K562 (cell line): Measurements from ENCODE around the gene EEF1B2. TPM values are rescaled to one million over a fixed set of nuclear protein-coding genes. Genes with fewer than 3 reads are reported as not detected.

ENCODE experiments used
- ETS2 ChIP-seq: IDR thresholded peaks from 2 replicates; pipeline ENCODE4 v1.6.1; 2016; ENCODE audit warnings: borderline replicate concordance, missing genetic modification characterization, mild to moderate bottlenecking, moderate library complexity, missing compliant biosample characterization; ENCODE audit not compliant: poor library complexity, severe bottlenecking
- KDM5B ChIP-seq: fragments of 200-600 bp; sonication (generic); IDR thresholded peaks from 2 replicates; pipeline ENCODE4 v1.6.1; 2012; ENCODE audit warnings: low read depth, mild to moderate bottlenecking, moderate library complexity, low read length, control low read depth, inconsistent platforms; ENCODE audit not compliant: insufficient replicate concordance
- SIRT6 ChIP-seq: IDR thresholded peaks from one replicate; pipeline ENCODE4 v1.6.1; 2012; ENCODE audit warnings: low read depth, mild to moderate bottlenecking, control low read depth, inconsistent platforms, low read length, moderate library complexity
- ZC3H11A ChIP-seq: IDR thresholded peaks from 2 replicates; pipeline ENCODE4 v1.6.1; 2012; ENCODE audit warnings: low read depth, low read length, improper control_type of control experiment
- ZNF165 ChIP-seq: fragments of 250-450 bp; sonication (Bioruptor Pico); IDR thresholded peaks from 2 replicates; pipeline ENCODE4 v1.4.0; 2020; ENCODE audit warnings: borderline replicate concordance
- ZNF274 ChIP-seq: IDR thresholded peaks from 2 replicates; pipeline ENCODE4 v1.6.1; 2011; ENCODE audit warnings: low read depth, mild to moderate bottlenecking, low read length, moderate library complexity, borderline replicate concordance
- polyA plus RNA-seq, 8 experiments: library from polyadenylated mRNA; depleted of rRNA in 4 of 8; stranded (reverse) in 5 of 8; unstranded in 3 of 8; fragments of >200 nt; fragmentation: Nextera tagmentation in 2 of 8; fragmentation: Illumina TruSeq in 1 of 8; extraction: Ambion mirVana in 2 of 8; extraction: Trizol in 1 of 8; gene quantifications; 2 replicates each; pipeline versions ENCODE4 v1.2.1 to v1.2.3, GENCODE V29; 2011 to 2014; ENCODE audit warnings: inconsistent platforms in 1 of 8, missing spikeins in 1 of 8
- total RNA-seq, 7 experiments: library from RNA; depleted of rRNA in 6 of 7; stranded (reverse); fragments of >200 nt in 6 of 7; fragmentation: Illumina TruSeq in 2 of 7; extraction: Trizol in 2 of 7; gene quantifications; 2 replicates each; pipeline versions ENCODE4 v1.2.1 to v1.2.3, GENCODE V29; 2011 to 2021; ENCODE audit warnings: low replicate concordance in 1 of 7
- TF ChIP-seq, protein P1 (sequence below), 2 experiments: fragments of 450-650 bp in 1 of 2; sonication (generic) in 1 of 2; formaldehyde crosslinking in 1 of 2; IDR thresholded peaks; 2 replicates each; pipeline versions ENCODE4 v1.7.1 to v1.9.0; 2016 to 2022; ENCODE audit warnings: inconsistent platforms in 1 of 2, mild to moderate bottlenecking in 1 of 2, missing genetic modification reagents in 1 of 2
- TF ChIP-seq, protein P2 (sequence below): fragments of 450-650 bp; IDR thresholded peaks from 2 replicates; pipeline ENCODE4 v1.6.1; 2016; ENCODE audit warnings: low read depth, mild to moderate bottlenecking, moderate library complexity

The EEF1B2 gene
- total and polyA plus RNA-seq, 9 of the 15 experiments (the other 6 are each of a cell fraction or from before 2014, with no cell fraction given) = 522 to 1,148 (median 893) TPM

DNA sequence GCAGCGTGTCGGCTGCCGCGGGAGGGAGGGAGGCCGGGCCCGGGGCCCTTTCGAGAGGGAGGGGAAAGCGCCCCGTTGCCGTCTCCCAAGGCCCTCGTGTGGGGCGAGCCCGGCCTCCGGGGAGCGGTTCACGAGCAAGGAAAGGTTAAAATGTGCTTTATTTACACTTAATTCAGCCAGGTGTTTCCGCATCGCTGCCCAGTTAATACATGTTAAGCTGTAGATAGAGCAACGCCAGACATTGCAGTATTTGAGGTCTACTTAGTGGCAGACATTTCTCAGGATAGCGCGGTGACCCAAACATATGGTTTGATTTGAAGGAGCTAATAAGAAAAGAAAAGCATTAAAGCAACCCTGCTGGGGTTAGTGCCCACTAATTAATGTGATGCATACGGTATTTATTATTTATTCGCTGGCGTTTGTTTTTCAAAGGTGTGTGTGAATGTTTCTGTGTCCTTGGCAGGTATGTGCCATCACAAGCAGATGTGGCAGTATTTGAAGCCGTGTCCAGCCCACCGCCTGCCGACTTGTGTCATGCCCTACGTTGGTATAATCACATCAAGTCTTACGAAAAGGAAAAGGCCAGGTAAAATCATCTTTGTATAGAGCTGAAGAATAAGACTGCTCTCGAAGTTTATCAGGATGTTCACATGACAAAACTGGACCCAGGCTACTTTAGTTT lies 571 bp downstream of the EEF1B2 start (continued):
- TF ChIP-seq, protein P1, sequence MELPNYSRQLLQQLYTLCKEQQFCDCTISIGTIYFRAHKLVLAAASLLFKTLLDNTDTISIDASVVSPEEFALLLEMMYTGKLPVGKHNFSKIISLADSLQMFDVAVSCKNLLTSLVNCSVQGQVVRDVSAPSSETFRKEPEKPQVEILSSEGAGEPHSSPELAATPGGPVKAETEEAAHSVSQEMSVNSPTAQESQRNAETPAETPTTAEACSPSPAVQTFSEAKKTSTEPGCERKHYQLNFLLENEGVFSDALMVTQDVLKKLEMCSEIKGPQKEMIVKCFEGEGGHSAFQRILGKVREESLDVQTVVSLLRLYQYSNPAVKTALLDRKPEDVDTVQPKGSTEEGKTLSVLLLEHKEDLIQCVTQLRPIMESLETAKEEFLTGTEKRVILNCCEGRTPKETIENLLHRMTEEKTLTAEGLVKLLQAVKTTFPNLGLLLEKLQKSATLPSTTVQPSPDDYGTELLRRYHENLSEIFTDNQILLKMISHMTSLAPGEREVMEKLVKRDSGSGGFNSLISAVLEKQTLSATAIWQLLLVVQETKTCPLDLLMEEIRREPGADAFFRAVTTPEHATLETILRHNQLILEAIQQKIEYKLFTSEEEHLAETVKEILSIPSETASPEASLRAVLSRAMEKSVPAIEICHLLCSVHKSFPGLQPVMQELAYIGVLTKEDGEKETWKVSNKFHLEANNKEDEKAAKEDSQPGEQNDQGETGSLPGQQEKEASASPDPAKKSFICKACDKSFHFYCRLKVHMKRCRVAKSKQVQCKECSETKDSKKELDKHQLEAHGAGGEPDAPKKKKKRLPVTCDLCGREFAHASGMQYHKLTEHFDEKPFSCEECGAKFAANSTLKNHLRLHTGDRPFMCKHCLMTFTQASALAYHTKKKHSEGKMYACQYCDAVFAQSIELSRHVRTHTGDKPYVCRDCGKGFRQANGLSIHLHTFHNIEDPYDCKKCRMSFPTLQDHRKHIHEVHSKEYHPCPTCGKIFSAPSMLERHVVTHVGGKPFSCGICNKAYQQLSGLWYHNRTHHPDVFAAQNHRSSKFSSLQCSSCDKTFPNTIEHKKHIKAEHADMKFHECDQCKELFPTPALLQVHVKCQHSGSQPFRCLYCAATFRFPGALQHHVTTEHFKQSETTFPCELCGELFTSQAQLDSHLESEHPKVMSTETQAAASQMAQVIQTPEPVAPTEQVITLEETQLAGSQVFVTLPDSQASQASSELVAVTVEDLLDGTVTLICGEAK (IDR thresholded peaks at IDR 0.05) = no peak
- TF ChIP-seq, protein P1 (CRISPR knock-in tag; IDR thresholded peaks at IDR 0.05) = no peak
- TF ChIP-seq KDM5B = peak; percentile 17
- TF ChIP-seq ZC3H11A = no peak
- no peak for TF ChIP-seq SIRT6
- TF ChIP-seq ETS2 (tag) = no peak
- TF ChIP-seq, protein P2, sequence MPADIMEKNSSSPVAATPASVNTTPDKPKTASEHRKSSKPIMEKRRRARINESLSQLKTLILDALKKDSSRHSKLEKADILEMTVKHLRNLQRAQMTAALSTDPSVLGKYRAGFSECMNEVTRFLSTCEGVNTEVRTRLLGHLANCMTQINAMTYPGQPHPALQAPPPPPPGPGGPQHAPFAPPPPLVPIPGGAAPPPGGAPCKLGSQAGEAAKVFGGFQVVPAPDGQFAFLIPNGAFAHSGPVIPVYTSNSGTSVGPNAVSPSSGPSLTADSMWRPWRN = no peak
- TF ChIP-seq ZNF274 = no peak
- no peak for TF ChIP-seq ZNF165
